Measurements from ENCODE around the gene FLNB.
A peak's percentile ranks its signal among the peaks of the same experiment; 100 is the strongest.

Gene FLNB

GRCh38 chr3:58150130-58150809 lies 142.0 kb downstream of the FLNB start:
- DNase-seq: no peak

GRCh38 chr3:58150810-58151199 lies 142.6 kb downstream of the FLNB start:
- no peak for DNase-seq

GRCh38 chr3:58151637-58152036 lies 143.4 kb downstream of the FLNB start:
- DNase-seq: no peak

GRCh38 chr3:58152225-58153015 lies 144.2 kb downstream of the FLNB start:
- DNase-seq: no peak

- no peak for DNase-seq
Measured at GRCh38 chr3:58153371-58153770, 145.1 kb downstream of the FLNB start.

GRCh38 chr3:58154626-58155449 lies 146.6 kb downstream of the FLNB start:
- DNase-seq: no peak

- no peak for DNase-seq
Measured at GRCh38 chr3:58155838-58156237, 147.6 kb downstream of the FLNB start.

- peak; percentile 36 for DNase-seq
Measured at GRCh38 chr3:58157700-58158099, 149.5 kb downstream of the FLNB start.

GRCh38 chr3:58158442-58159153 lies 150.4 kb downstream of the FLNB start:
- peak; percentile 3 for DNase-seq

GRCh38 chr3:58160399-58160798 lies 152.2 kb downstream of the FLNB start:
- no peak for DNase-seq

GRCh38 chr3:58161435-58162398 lies 153.5 kb downstream of the FLNB start:
- no peak for DNase-seq

- no peak for DNase-seq
Measured at GRCh38 chr3:58163234-58163633, 155.0 kb downstream of the FLNB start.

GRCh38 chr3:58164199-58164879 lies 156.1 kb downstream of the FLNB start:
- DNase-seq: peak; percentile 42

- no peak for DNase-seq
Measured at GRCh38 chr3:58164906-58165821, 156.9 kb downstream of the FLNB start.

- no peak for DNase-seq
Measured at GRCh38 chr3:58167431-58168351, 159.5 kb downstream of the FLNB start.

GRCh38 chr3:58168498-58168897 lies 160.3 kb downstream of the FLNB start:
- DNase-seq: no peak

- DNase-seq: no peak
Measured at GRCh38 chr3:58169371-58169770, 161.1 kb downstream of the FLNB start.

- DNase-seq: no peak
Measured at GRCh38 chr3:58170376-58170775, 162.2 kb downstream of the FLNB start.

- DNase-seq: no peak
Measured at GRCh38 chr3:58171126-58171525, 162.9 kb downstream of the FLNB start.
